Kidney (tissue), 14 donors: ENCODE results near the gene TPST2. TPM values are rescaled to one million over a fixed set of nuclear protein-coding genes. Genes with fewer than 3 reads are reported as not detected.

Experiments used
- DNase-seq, 5 donors: peaks; one replicate each; pipeline ENCODE4 v3.0.0-alpha.2; 2013 to 2020
- FAIRE-seq: peaks from 2 replicates; lab custom pipeline; 2012; peaks lifted over from hg19 to GRCh38; lab: Jason Lieb, UNC
- H3K27ac ChIP-seq, 2 donors: one replicate each; pipeline ENCODE4 v1.7.0; 2013; ENCODE audit warnings: low read depth in 2 of 2, low read length in 2 of 2, inconsistent platforms in 1 of 2
- H3K27me3 ChIP-seq: one replicate; pipeline ENCODE4 v1.7.1; 2013; ENCODE audit warnings: low read length, inconsistent platforms; ENCODE audit not compliant: control insufficient read depth, insufficient read depth
- H3K36me3 ChIP-seq, 3 donors: one replicate each; pipeline versions ENCODE4 v1.7.0 to v1.7.1; 2013; ENCODE audit warnings: low read length in 3 of 3, control low read depth in 1 of 3, inconsistent platforms in 1 of 3; ENCODE audit not compliant: insufficient read depth in 3 of 3, control insufficient read depth in 2 of 3
- H3K4me1 ChIP-seq, 3 donors: one replicate each; pipeline versions ENCODE4 v1.7.0 to v1.7.1; 2013; ENCODE audit warnings: low read length in 3 of 3, inconsistent platforms in 1 of 3, low read depth in 1 of 3; ENCODE audit not compliant: control insufficient read depth in 2 of 3, insufficient read depth in 2 of 3
- H3K4me3 ChIP-seq, 3 donors: one replicate each; pipeline versions ENCODE4 v1.7.0 to v1.8.1; 2013; ENCODE audit warnings: low read length in 3 of 3, control low read depth in 1 of 3, inconsistent platforms in 1 of 3
- H3K9ac ChIP-seq, 3 donors: one replicate each; pipeline versions ENCODE4 v1.7.0 to v1.7.1; 2013; ENCODE audit warnings: low read length in 3 of 3, control low read depth in 1 of 3, inconsistent platforms in 1 of 3
- H3K9me3 ChIP-seq, 3 donors: one replicate each; pipeline versions ENCODE4 v1.7.0 to v1.7.1; 2013; ENCODE audit warnings: low read length in 3 of 3, control low read depth in 1 of 3, inconsistent platforms in 1 of 3; ENCODE audit not compliant: control insufficient read depth in 2 of 3, insufficient read depth in 1 of 3
- intact Hi-C: fragments of 100-400 bp; cut with DNase I; formaldehyde crosslinking; loops from one replicate; pipeline ENCODE4 v1.11.1; 2022
- polyA plus RNA-seq: library from polyadenylated mRNA; stranded (reverse); fragments of 350-450 nt; fragmentation: Illumina TruSeq; extraction: RNeasy Lipid Tissue Mini Kit (QIAGEN cat#74804); gene quantifications from one replicate; pipeline ENCODE4 v1.2.3, GENCODE V29; 2014; ENCODE audit warnings: low read depth, low replicate concordance; ENCODE audit not compliant: insufficient read depth
- total RNA-seq: library from RNA; stranded (reverse); fragmentation: NEBNext Ultra II Directional; extraction: Animal tissue kit (Norgen Biotek cat#: 25700); gene quantifications from one replicate; pipeline ENCODE4 v1.2.1, GENCODE V29; 2021
- TF ChIP-seq, protein P1 (sequence below): IDR thresholded peaks from 3 replicates; pipeline ENCODE4 v1.5.1; 2012; ENCODE audit warnings: mild to moderate bottlenecking, moderate library complexity, borderline replicate concordance; ENCODE audit not compliant: insufficient read depth; ENCODE audit errors: extremely low read depth
- donor health status: control.
- donor health status: control.
- donor health status: control.
- donor health status: control.
- donor health status: control.
- donor health status: DM: yes; HTN: yes; CAD: no.
- donor health status: Normal renal cell carcinoma (clear cell type).

The TPST2 gene
- total and polyA plus RNA-seq, 2 donors from 2014 or later = 40.3 to 48.7 TPM

DNA sequence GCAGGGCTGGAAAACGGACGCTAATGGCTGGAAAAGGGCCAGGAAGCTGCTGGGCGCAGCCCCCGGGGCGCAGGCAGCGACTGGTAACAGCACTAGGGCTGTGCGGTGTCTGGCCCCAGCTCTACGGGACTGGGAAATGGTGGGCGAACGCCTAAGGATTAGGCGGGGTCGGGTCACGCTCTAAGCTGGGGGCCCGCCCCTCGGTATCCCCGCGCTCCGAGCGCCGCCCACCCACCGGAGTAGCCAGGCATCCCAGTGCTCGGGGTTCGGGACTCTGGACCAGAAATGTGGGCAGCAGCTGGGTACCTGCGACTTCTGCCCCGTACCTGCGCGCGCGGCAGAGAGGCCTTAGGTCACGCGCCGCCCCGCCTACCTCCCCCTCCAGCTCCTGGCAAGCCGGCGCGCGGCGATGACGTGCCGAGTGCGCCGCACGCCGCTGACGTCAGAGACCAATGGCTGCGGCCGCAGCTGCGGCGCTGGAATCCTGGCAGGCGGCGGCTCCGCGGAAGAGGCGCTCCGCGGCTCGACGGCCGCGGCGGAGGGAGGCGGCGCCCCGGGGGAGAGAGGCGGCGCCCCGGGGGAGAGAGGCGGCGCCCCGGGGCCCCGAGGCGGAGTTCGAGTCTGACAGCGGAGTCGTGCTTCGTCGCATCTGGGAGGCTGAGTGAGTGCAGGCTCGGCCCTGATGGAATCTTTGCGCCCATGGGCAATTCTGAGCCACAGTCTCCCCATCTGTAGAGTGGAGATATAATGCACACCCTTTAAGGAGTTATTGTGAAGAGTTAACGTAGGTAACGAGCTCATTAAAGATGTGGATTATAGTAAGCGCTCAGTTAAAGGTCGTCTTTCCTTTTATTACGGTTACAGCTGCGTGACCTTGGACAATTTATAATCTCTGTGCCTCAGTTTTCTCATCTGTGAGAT is 106.2 kb downstream of the TPST2 start, which contains the start of the genes HPS4 and SRRD:
TSS of gene HPS4 (minus strand) at position 345 of the 921 bp plus-strand sequence. CDS start 2,021 bp downstream, outside the sequence.
TSS of gene SRRD (plus strand) at position 439 of the 921 bp plus-strand sequence. CDS start at position 453, 14 bp downstream.
- Histone ChIP-seq H3K4me1 (peaks cover 5 to 25% (median 9%) of the 10 kb centered on the region in 3 donors), H3K9me3 (no peaks in the 10 kb centered on the region), H3K27me3 (no peaks in the 10 kb centered on the region), H3K9ac (peak within 1 kb of the TSS; percentile 81 to 98 (median 95)), H3K4me3 (peak within 1 kb of the TSS; percentile 81 to 100 (median 98)), H3K36me3 (peaks cover 0 to 10% (median 6%) of the 10 kb centered on the region in 3 donors), H3K27ac (peak within 1 kb of the TSS; percentile 92 to 96)
- DNase-seq (peak; percentile 93 to 97 (median 96)), FAIRE-seq (no peak)
- TF ChIP-seq, protein P1, sequence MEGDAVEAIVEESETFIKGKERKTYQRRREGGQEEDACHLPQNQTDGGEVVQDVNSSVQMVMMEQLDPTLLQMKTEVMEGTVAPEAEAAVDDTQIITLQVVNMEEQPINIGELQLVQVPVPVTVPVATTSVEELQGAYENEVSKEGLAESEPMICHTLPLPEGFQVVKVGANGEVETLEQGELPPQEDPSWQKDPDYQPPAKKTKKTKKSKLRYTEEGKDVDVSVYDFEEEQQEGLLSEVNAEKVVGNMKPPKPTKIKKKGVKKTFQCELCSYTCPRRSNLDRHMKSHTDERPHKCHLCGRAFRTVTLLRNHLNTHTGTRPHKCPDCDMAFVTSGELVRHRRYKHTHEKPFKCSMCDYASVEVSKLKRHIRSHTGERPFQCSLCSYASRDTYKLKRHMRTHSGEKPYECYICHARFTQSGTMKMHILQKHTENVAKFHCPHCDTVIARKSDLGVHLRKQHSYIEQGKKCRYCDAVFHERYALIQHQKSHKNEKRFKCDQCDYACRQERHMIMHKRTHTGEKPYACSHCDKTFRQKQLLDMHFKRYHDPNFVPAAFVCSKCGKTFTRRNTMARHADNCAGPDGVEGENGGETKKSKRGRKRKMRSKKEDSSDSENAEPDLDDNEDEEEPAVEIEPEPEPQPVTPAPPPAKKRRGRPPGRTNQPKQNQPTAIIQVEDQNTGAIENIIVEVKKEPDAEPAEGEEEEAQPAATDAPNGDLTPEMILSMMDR = peak; percentile 12
- intact Hi-C loops = no loop called here

DNA sequence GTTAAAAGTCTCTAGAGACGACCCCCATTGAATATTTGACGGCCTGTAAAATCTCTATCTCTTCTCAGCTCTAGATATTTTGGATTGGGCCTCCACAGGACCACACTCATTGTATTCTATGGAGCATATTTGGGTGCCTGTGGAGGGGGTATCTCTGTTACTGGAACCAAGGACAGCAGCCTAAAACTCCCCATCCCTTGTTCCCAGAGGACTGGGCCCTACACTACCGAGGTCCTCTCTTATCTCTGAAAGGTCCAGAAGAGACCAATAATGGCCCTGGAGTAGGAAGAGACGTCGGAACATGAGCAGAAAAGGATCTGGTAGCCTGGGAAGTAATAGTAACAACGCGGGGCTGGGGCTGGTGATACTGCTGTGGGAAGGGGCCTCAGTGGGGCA is 106.9 kb downstream of the TPST2 start:
- H3K27ac ChIP-seq = peak overlapping the region; percentile 92 to 96
- no peaks in the 10 kb centered on the region for H3K9me3 ChIP-seq
- no peak for DNase-seq
- intact Hi-C loops = no loop called here
- H3K4me3 ChIP-seq = peak overlapping the region; percentile 67 to 100 (median 76)
- peak overlapping the region; percentile 61 to 98 (median 64) for H3K9ac ChIP-seq
- H3K27me3 ChIP-seq = no peaks in the 10 kb centered on the region
- H3K36me3 ChIP-seq = peaks cover 0 to 6% (median 2%) of the 10 kb centered on the region in 3 donors
- TF ChIP-seq, protein P1 = no peak
- H3K4me1 ChIP-seq = peaks cover 5 to 25% (median 9%) of the 10 kb centered on the region in 3 donors
- no peak for FAIRE-seq

DNA sequence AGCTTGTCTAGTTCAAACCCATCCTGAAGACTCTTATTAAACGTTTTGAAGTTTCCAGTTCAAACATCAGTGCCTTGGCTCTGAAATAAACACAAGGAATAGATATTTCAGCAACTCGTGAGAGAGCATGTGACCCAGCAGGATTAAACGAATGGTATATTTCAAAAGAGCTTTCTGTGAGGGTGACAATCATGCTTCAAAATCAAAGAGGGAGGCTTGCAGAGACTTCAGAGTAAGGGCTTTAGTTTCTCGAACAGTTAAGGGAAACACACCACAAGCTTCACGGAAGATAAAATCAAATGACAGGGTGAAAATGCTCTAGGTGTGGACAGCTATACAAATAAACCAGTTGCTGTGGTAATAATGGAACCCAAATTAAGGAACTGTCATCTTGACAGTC is 107.8 kb downstream of the TPST2 start:
- H3K9me3 ChIP-seq = no peaks in the 10 kb centered on the region
- DNase-seq = no peak
- intact Hi-C loops = no loop called here
- TF ChIP-seq, protein P1 = no peak
- FAIRE-seq = no peak
- H3K4me3 ChIP-seq = no peak overlapping the region
- no peak overlapping the region for H3K27ac ChIP-seq
- H3K36me3 ChIP-seq = peaks cover 0 to 10% (median 0%) of the 10 kb centered on the region in 3 donors
- H3K27me3 ChIP-seq = no peaks in the 10 kb centered on the region
- no peak overlapping the region for H3K9ac ChIP-seq
- peaks cover 5 to 25% (median 9%) of the 10 kb centered on the region in 3 donors for H3K4me1 ChIP-seq
